Stimulated activated CD4-positive, alpha-beta T cell treated with anti-CD3 and anti-CD28 coated beads, Interleukin-4, amount 100 ng/mL, for 1 hour (primary cell): ENCODE results near the gene KMT2E.
"Not testable (repeated sequence)": the region's sequence is repeated elsewhere in the genome, so short reads cannot be mapped to it uniquely, and the experiment has no call there.

Source experiments
- DNase-seq: peaks from one replicate; pipeline ENCODE4 v3.0.0-alpha.2; 2020

Gene KMT2E

GRCh38 chr7:104983578-104984539, 30.1 kb upstream of the KMT2E start:
- DNase-seq, result peak; percentile 83

DNA sequence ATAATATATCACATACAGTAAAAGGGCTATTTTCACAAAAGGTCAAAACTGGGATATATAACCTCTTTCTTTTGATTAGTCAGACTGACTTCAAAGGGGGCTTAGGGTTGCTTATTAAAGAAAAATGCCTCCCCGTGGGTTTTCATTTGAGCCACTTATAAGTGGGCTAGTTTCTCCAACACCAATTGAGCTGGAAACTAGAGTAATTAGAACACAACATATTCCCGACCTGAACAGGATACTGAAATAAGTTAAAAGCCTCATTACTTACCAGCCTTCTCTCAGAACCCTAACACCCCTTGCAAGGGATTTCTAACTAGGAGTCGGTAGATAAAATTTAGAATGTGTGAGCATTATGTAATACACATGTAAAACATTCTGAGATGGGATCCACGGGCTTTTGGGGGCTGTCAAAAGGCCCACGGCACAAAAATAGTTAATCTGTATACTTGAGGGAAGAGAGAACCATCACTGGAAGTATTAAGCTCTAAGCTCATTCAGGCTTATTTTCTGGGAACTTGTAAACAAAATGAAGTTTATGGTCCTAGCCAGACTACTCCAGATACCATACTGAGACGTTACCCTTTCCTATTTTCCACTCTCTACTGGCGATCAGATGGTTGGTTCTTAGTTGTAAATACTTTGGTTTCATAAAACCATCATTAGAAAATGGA, 29.3 kb upstream of the KMT2E start:
- DNase-seq, result no peak

DNA sequence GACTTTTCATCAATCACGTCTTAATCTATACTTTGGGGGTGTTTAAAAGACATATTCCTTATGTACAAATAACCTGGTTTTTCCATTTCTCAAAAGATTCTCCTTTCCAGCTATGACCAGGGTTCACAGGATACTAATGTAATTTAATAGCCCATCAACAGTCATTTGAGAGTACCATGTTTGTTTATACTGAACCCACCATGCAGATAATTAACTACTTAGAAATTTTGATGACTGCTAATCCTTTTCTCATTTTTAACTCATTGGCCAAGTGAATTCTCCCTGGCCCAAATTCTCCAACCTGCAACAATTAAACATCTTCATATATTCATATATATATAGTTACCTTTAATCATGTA, 28.8 kb upstream of the KMT2E start:
- no peak for DNase-seq

DNA sequence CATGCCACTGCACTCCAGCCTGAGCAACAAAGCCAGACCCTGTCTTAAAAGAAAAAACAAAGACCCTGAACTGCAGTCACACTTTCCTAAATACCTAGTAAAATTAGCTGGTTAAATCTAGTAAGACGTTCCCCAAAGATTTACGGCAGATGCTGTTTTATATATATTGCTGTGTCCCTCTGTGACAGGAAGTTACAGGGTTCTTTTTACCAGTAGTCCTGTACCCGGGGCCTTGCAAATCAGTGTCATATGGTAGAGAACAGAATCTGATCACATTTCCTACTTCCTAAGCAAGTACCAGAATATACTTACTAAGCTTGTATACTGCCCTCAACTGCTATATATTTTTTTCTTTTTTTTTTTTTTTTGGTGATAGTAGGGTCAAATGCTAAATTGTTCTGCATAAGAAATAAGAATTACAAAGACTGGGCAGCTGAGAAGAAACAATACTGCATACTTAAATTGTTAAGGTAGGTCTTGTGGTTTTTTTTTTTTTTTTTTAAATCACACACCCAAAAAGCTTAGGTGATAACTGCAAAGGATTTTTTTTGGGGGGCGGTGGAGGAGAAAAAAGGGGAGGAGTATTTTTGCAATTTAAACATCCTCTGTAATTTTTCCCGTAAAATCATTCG, 27.3 kb upstream of the KMT2E start:
- no peak for DNase-seq

DNA sequence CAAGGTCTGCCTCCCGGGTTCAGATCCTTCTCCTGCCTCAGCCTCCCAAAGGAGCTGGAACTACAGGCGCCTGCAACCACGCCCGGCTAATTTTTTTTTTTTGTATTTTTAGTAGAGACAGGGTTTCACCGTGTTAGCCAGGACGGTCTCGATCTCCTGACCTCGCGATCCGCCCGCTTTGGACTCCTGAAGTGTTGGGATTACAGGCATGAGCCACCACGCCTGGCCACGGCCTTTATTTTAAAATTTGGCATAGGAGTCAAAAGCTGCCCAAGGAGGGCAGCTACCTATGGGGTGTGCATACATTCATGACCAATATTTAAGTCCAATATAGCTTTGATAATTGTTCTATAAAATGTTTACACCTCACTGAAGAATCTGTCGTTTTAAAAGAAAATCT, 26.6 kb upstream of the KMT2E start:
- DNase-seq, result not testable (repeated sequence)

GRCh38 chr7:104990983-104991382, 23.0 kb upstream of the KMT2E start:
- no peak for DNase-seq

- DNase-seq, result no peak
Measured at GRCh38 chr7:104992306-104992705, 21.7 kb upstream of the KMT2E start.

DNA sequence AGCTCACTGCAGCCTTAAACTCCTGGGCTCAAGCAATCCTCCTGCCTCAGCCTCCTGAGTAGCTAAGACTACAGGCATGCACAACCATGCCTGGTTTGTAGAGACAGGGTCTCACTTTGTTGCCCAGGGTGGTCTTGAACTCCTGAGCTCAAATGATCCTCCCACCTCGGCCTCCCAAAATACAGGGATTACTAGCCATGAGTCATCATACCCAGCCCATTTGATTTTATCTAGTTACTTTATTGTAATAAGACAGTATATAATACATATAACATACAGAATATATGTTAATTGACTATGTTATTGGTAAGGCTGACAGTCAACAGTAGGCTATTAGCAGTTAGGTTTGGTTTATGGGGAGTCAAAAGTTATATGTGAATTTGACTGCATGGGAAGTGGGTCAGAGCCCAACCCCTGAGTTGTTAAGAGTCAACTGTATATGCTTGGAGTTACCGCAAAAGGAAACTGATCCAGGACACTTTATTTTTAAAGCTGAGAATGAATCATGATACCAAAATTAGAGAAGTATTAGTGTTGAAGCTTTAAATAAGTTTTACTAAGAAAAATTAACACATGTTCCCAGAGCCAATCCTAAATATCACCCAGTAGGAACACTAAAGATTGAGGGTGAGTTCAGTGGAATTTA, 20.7 kb upstream of the KMT2E start:
- DNase-seq, result no peak

DNA sequence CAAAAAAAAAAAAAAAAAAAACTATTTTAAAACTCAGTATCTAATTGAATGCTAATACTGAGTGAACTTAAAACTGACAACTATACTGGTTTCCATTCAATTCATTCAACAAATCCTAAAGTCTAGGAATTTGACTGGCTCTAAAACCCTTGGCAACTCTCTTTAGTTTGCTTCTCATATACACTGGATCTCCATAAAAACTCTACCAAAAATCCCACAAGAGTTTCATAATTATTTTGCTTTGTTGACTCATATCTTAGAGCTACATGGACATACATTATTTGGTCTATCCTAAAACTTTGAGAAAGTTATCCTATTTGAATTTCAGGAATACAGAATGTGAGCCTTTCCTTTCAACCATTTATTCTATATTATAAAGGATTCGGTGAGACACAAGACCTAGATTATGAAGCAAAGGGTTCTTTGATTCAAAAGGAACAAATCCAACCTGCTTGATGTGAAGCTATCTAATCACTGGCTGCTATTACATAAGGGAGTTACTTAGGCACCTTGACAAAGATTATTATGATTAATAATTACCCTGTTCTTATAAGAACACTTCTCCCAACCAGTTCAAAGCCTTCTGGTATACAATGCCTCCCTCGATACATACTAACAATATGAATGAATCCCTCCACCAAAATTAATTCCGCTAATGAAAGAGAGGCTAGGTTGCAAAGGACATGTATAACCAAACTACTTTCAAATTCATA, 15.8 kb upstream of the KMT2E start:
- DNase-seq, result no peak

- DNase-seq, result no peak
Measured at GRCh38 chr7:105000200-105000599, 13.8 kb upstream of the KMT2E start.

DNA sequence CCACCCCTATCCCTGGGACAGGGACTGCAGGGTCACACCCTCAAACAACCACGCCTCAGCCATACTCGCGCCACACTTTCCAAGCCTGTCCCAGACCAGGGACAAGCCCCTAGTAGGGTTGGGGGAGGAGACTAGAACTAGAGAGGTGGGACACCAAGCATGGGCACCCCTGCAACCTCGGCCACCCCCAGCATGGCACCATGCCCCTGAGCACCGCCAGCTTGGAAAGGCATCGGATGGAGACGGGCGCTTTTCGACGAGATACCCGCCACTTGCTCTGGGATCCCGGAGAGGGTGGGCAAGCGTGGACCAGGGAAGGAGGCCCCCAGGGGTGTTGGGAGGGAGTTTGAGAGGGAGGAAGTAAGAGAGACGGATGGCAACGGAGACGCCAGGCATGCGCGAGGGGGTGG, 13.1 kb upstream of the KMT2E start:
- DNase-seq, result no peak

DNA sequence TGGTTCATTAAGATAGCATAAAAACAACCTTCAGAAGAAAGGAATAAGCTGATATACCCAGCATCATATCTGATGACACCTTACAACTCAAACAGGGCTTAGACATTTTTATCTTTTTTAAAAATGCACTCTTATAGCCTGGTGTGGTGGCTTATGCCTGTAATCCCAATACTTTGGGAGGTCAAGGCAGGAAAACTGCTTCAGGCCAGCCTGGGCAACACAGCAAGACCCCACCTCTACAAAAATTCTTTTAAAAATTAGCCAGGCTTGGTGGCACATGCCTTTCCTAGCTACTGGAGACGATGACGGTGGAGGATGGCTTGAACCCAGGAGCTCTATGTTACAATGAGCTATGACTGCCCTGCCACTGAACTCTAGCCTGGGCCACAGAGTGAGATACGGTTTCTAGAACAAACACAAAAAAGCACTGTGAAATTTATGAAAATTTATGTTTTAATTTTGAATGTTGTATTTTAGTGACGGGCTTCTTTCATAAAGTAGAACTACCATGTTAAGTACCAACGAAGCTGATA, 12.3 kb upstream of the KMT2E start:
- DNase-seq, result no peak

DNA sequence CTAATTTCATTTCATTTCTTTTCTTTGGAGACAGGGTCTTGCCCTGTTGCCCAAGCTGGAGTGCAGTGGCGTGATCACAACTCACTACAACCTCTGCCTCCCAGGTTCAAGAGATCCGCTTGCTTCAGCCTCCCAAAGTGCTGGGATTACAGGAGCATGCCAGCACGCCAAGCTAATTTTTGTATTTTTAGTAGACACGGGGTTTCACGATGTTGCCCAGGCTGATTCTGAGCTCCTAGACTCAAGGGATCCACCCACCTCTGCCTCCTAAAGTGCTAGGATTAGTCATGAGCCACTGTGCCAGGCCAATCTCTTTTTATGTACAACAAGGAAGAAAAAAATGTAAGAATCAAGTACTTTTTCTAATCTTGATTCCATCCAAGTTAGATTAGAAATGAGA, 10.7 kb upstream of the KMT2E start:
- peak; percentile 25 for DNase-seq

DNA sequence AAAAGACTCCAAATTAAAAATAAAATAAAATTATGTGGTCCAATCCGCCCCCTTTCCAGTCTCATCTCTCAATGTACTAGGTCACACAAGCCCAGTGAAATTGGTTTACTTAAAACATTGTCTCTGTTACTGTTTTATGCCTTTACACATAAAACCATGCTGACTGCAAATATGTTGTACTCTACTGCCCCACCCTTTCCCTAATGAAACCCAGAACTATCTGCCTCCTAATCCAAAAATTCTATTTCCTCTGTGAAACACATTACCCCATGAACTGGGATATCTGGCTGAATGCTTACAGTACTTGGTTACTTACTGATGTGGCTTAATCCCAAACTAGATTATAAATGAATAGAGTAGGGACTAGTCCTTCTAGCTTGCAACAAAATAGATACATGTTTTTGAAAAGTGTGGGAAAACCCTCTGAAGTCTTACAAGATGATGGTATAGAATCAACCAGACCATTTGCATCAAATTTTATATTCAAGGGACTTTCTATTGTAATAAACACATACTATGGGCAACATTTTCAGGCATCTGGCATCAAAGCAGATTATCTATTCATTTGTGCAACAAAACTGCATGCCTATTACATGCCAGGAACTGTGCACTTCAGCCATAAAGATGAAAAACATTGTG, 10.0 kb upstream of the KMT2E start:
- DNase-seq, result no peak

DNA sequence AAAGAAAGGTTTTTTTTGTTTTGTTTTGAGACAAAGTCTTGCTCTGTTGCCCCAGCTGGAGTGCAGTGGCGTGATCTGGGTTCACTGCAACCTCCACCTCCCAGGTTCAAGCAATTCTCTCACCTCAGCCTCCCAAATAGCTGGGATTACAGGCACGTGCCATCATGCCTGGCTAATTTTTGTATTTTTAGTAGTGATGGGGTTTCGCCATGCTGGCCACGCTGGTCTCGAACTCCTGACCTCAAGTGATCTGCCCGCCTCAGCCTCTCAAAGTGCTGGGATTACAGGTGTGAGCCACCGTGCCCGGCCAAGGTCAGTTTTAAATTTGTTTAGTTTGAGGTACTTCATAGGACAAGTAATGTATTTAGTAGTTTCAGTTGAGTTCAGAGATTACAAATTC, 9.0 kb upstream of the KMT2E start:
- not testable (repeated sequence) for DNase-seq

DNA sequence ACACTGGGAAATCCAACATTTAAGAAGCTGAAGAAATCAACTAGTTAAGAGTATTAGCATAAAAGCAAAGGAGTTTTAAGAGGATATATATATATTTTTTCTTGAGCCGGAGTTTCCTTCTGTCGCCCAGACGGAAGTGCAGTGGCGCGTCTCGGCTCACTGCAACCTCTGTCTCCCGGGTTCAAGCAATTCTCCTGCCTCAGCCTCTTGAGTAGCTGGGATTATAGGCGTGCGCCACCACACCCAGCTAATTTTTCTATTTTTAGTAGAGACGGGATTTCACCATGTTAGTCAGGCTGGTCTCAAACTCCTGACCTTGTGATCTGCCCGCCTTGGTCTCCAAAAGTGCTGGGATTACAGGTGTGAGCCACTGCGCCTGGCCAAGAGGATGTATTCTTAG, 8.5 kb upstream of the KMT2E start:
- not testable (repeated sequence) for DNase-seq

DNA sequence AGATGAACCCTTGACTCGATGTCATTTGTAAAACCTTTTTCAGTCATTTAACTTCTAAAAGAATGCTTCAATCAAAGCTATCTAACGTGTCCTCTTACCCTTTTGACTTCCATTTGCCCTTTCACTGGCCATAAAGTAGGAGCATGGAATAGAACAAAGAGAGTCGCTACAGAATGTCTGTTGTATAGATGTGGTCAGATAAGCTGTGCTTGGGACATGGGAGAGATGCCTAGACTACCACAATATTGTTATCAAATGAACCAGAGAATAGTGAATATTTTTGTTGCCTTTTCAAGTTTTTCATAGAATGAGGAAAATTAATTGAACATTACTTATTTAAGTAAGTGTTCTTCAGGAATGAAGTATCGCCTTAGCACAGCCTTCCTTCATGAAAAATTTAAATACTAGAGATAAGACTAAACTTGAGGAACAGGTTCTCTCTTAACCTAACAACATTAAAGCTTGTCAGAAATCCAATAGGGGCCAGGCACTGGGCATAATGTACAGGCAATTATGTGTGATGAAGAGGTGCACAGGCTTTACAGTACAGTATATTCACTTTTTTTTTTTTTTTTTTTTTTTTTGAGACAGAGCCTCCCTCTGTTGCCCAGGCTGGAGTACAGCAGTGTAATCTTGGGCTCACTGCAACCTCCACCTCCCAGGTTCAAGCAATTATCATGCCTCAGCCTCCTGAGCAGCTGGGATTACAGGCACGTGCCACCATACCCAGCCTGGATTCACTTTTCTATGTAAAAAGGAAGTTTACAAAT, 7.5 kb upstream of the KMT2E start:
- no peak for DNase-seq

GRCh38 chr7:105007298-105007697, 6.7 kb upstream of the KMT2E start:
- no peak for DNase-seq

DNA sequence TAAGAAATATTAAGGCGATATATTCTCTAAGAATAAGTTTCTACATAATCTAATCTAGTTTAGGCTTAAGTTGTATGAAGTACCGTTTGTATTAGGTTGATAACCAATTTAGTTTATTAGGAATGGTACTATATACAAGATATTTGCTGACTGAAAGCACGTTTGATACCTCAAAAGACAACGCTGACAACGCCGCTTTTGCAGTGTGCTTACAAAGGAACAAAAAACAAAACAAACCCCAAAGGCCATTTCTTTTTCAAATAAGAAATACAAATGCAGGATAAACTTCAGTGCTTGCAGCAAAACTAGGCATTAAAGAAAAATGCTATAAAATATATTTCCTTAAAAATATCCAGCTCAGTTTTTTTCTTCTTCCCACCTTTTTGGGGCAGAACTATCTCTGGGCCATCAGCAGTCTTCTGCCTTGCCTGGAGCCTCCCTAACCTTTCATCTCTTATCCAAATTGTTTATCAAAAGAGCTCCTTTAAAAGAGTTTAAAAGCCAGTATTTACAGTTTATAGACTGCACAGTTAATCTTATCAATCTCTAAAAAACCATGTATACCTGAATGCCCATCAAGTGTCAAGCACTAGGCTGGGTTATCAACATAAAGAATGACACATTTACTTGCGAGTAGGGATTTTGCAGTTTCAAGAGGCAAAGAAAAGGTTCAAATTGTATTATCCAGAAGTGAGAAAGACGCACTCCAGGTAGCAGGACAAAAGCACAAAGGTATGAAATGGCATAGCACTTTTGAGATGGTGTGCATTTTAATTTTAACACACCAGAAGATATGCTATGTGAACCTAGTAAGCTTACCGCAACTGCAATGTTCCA, 4.1 kb upstream of the KMT2E start:
- DNase-seq, result no peak

DNA sequence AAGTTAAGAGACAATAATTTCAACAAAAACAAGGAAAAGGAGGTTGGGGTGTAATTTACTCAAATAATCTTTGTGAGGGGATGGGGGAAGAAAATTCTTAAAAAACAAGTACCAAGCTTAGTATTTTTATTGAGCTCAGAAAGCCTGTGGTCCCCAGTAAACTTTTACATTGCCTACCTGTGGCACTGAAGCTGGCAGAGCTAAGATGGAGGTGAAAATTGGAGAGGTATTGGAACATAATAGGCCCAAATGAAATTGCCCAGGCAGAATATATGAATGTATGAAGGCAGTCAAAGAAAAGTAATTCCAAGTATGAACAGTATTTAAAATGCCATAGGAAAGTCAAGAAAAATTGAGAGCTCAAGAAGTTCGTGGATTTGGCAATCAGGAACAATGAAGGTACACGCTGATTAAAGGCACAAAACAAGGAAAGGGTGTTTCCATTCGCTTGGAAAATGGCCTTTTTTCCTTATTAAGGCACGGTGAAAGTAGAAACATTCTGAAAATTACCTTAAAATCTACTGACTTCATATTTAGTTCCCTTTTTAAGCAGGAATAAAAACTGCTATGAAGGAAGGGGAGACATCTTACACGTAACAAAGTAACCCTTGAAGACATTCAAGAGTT, 3.4 kb upstream of the KMT2E start:
- no peak for DNase-seq
